GM21576 (cell line): ENCODE data around the gene HCAR2.
A peak's percentile ranks its signal among the peaks of the same experiment; 100 is the strongest.
"Not testable (repeated sequence)": the region's sequence is repeated elsewhere in the genome, so short reads cannot be mapped to it uniquely, and the experiment has no call there.

ENCODE experiments used
- ATAC-seq: cut with Tn5 transposase; IDR thresholded peaks from one replicate; pipeline ENCODE4 v1.9.1; 2021; ENCODE audit warnings: mild to moderate bottlenecking, moderate library complexity; ENCODE audit not compliant: unreplicated experiment

Gene HCAR2

DNA sequence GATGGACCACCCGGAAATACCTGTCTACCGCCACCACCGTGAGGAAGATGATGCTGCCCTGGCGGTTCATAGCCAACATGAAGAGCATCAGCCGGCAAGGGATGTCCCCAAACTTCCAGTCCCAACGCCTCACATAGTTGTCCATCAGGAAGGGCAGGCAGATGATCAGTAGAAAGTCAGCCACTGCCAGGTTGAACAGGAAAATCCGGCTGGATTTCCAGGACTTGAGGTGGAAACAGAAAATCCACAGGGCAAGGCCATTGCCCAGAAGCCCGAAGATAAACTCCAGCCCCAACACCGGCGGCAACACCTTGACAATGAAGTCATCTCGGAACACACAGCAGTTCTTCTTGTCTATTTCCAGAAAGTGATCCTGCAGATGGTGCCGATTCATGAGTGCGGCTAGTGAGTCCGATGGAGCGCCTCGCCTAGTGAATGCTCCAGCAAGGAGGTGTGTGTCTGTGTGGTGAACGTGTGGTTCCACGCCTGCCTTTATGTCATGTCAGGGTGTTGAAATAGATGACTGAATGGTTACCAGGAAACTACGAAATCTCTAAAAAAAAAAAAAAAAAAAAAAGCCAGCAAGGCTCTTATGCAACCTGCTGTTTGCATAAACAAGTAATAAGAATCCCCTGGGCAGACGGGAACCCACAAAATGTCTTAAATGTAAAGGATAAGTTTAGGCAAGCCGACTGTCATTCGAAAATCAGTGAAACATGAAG, at the start of gene HCAR2:
TSS of gene HCAR2 (minus strand) at position 468 of the 722 bp plus-strand sequence. CDS start at position 394, 74 bp downstream.
- not testable (repeated sequence) for ATAC-seq

DNA sequence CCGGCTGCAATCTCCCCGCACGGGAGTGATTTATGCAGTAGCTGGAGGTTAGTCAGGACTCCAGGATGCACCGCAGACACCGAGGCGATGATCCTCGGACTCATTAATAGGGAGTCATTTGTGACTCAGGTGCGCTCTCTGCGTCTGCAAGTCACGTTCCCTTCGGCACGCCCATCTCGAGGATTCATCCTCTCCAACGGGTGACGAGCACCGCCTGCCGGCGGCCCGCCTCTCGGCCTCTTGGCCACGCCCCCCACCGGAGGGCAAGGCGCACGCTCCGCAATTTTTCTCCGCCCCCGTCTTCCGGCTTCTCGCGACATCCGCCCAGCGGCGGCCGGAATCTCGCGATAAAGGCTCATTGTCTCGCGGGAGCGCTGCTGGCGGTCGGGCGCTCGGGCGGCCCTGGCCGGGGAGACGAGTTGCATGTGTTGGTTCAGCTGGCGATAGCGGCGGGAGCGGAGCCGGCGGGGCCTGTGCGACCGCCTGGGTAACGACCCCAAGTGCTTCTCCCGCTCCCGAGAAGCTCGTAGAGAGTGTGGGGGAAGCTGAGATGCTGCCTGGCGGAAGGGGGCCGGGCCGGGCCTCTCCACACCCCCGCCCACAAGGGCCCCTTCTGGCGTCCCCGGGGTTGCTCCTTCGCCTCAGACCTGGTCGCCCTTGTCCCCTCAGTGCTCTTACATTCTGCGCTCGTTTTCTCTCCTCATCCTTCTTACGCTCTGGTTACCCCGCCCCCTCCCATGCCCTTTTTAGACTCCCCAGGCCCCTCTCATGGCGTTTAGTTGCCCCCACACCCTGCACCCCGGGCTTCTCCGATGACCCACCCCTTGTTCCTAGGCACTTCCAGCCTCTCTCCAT, 49.5 kb upstream of the HCAR2 start, which contains the start of gene DENR:
TSS of gene DENR (plus strand) at position 361 of the 855 bp plus-strand sequence. CDS start 878 bp downstream, outside the sequence.
- peak; percentile 90 for ATAC-seq

DNA sequence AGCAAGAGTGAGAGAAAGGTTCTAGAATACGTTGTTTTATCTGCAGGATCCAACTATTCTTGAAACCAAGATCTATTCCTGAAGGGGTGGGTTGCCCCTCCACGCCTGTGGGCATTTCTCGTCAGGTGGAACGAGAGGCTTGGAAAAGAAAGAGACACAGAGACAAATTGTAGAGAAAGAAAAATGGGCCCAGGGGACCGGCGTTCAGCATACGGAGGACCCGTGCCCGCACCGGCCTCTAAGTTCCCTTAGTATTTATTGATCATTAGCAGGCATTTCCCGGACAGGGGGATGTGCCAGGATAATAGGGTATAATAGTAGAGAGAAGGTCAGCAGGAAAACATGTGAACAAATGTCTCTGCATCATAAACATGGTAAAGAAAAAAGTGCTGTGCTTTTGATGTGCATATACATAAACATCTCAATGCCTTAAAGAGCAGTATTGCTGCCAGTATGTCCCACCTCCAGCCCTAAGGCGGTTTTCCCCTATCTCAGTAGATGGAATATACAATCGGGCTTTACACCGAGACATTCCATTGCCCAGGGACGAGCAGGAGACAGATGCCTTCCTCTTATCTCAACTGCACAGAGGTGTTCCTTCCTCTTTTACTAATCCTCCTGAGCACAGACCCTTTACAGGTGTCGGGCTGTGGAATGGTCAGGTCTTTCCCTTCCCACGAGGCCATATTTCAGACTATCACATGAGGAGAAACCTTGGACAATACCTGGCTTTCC, 47.8 kb upstream of the HCAR2 start:
- ATAC-seq = not testable (repeated sequence)

DNA sequence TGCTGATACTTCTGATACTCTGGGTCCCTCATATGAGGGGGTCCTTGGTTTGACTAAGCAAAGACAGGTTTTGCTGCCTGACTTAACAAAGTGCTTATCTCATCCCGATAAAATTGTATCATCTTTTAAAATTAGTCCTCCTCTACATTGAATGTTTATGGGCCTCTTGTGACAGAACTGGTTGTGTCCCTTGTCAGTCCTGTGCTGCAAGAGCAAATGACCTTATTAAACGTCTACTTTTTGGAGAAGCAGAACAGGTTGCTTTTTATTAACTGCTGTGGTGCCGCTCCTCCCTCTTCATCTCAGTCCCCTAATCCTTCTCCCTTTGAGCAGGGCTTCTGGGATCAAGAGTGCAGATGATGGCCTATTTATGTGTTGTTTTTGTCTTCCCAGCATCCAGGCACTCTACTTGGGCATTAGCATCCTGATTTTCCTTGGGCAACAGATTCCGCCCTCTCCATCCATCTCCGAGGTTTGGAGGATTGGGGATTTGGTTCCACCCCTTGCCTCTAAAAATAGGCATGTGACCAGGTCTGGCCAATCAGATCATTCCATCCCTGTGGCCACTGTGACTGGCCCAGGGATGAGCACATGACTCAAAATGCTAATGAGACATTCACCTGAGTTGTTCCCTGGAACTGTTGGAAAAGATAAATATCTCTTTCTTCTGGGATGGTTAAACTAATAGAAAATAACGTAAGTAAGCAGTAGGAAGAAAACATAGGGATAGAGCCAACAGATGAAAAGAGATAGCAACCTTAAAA, 46.6 kb upstream of the HCAR2 start:
- no peak for ATAC-seq

DNA sequence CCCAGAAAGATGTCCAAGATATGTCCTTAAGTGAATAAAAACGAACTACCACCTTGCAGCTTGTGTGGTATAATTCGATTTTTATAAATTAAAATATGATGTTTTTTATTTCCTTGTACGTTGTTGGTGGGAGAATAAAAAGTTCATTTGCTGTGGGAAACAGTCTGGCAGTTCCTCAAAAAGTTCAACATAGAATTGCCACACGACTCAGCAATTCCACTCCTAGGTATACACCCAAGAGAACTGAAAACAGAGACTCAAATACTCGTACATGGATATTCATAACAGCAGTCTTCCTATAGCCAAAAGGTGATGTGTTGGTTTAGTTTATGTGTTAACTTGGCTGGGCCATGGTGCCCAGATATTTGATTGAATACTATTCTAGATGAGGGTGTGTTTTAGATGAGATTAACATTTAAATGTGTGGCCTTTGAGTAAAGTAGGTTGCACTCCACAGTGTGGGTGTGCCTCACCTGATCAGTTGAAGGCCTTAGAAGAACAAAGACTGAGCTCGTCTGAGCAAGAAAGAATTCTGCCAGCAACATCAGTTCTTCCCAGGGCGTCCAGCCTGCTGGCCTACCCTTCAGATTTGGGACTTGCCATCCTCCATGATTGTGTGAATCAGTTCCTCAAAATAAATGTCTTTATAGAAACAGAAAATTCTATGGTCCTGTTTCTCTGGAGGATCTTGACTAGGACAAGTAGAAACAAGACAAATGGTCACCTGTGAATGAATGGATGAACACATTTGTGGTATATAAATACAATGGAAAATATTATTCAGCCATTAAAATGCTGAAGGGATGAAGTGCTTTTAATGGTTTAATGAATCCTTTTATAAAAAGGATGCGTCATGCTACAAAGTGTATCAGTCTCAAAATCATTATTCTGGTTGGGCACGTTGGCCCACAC, 44.3 kb upstream of the HCAR2 start:
- no peak for ATAC-seq

DNA sequence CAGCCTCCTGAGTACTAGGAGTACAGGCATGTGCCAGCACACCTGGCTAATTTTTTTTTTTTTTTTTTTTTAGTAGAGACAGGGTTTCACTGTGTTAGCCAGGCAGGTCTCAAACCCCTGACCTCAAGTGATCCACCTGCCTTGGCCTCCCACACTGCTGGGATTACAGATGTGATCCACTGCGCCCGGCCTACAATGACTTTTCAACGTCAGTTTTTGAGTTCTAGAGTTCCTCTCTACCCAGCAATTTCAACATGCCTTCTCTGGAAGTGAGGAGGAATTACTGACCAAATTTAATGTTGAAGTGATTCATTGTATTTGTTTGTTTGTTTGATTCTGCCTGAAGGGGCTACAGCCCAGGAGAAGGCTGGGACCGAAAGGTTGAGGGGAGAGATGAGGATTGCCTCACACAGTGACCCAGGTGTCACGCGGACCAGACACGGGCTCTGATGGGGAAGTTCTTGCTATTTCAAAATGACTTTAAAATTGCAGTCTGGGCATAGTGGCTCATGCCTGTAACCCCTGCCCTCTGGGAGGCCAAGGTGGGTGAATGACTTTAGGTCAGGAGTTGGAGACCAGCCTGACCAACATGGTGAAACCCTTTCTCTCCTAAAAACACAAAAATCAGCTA, 40.9 kb upstream of the HCAR2 start:
- no peak for ATAC-seq

DNA sequence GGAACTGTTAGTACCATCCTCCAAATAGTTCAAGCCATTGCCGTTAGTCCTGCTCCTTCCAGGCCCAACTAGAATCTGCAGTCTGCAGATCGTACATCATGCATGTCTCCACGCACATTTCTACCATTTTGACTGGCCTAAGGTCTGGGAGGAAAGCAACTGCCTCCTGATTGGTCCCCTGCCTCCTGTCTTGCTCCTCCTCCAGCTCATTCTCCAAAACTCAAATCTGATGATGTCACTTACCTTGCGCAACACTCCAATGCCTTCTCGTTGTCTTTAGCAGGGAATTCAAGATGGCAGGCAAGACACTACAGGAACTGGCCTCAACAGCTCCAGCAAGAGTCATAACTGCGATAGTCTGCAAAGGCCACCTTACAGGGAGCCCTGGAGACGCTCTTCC, 37.2 kb upstream of the HCAR2 start:
- ATAC-seq = no peak

DNA sequence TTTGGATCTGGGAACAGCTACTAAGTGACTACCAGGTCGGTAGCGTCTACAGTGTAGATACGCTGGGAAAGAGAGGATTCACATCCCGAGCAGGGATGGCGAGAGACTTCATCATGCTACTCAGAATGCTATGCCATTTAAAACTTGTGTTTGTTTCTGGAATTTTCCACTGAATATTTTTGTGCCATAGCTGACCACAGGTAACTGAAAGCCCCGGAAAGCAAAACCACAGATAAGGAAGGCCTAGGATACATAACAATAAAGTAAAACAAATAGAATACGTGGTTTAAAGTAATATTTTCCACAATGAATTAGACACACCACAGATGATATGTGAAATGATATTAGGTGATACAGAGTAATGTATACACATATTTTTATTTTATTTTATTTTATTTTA, 35.4 kb upstream of the HCAR2 start:
- ATAC-seq = no peak

DNA sequence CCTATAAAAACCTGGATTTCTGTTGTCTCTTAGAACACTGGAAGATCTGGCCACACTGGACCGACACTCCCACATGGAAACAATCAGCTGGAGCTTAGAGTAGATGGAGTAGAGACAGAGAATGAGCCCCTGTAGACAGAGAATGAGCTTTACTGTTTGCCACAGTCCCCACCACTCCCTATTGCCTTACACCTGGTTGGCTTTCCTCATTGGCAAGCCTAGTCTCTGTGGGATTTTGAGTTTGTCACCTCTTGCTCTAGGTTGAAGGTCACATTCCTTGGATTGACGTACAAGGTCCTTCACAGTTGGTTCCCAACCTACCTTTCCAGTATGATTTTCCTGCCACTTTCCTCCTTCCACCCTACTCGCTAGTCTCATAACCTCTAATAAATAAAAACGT, 29.5 kb upstream of the HCAR2 start:
- no peak for ATAC-seq

DNA sequence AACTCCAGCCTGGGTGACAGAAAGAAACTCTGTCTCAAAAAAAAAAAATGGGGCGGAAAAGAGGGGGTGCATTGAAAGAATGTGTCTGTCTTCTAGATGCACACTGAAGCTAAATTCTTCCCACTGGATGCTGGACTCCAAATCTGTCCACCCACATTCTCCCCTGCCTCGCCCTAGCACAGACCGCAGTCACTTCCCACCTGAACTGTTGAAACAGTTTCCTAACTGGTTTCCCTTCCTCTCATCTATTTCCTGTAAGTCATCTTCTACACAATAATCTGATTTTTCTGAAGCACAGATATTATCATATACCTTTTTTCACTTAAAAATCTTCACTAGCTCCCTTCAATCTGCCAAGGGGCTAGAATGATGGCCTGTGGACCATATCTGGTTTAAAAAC, 29.0 kb upstream of the HCAR2 start:
- no peak for ATAC-seq

DNA sequence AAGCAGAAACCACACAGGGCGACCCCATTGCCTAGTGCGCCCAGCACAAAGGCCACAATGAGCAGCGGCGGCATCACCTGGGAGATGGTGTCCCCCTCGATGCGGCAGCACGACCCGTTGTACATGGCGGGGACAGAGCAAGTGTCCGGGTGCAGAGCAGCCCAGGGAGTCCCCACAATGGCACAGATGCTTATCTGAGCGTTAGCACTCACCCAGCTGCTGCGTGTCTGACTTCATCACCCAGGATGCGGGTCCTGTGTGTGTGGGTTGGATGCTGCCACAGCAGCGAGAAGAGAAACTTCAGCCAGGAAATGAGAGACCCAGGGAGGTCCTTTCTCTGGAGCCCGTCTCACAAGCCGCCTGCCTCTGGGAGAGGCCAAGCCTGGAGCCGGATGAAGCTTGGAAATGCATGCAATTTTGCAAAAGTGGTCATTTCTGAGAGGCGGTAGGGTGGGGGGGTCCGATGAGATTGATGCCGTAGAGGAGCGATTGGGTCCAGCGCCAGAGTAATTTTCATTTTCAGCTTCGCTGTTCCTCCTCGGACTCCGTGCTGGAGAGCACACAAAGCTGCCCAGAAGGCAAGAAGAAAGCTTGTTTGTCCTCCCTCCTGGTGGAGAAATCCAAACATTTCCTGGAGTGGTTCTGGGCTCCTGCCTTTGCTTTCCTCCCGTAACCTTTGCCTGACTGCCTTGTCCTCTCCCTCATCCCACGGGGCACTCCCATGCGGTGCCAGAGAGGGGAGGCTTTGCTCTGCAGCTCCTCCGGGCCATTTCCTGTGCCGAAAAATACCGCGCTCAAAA, 27.3 kb upstream of the HCAR2 start, which contains the start of gene HCAR1:
TSS of gene HCAR1 (minus strand) at position 630 of the 800 bp plus-strand sequence. CDS start at position 125, 505 bp downstream.
- ATAC-seq = no peak

DNA sequence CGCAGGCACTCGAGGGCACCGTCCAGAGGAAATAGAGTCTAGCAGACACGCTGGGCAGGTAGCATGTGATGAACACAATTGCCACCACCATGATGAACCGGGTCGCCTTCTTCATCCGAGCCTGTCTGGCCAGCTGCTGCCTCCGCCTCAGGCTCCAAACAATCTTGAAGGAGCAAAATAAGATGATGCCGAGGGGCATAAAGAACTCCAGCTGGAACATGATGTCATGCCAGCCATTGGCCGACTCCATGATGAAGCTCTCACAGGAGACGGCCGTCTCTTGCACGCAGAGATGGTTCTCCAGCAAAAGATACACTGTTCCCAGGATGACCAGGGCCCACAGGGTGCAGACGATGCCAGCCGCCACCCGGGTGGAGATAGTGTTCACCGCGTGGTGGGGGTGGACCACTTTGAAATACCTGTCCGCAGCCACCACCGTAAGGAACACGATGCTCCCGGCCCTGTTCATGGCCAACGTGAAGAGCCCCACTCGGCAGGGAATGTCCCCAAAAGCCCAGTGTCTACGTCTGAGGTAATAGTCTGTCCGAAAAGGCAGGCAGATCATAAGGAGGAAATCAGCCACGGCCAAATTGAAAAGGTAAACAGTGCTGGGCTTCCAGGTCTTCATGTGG, 26.5 kb upstream of the HCAR2 start:
- ATAC-seq = no peak

DNA sequence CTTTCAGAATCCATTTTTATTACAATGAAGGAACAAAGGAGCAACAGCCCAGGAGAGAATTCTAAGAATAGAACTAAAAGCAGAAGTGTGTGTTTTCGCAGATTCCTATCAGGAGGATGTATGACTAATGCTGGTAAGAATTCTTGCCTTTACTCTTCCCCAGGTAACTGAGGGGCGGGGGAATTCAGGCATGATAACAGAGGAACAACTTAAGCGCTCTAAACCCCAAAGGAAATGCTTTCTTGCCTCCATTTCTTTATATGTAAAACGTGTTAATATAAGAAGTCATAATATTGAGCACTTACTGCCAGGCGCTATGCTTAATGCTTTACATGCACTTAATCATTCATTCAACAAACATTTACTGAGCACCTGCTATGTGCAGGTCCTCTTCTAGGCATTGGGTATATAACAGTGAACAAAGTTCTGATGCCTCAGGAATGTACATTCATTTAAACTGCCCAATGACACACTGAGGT, 23.0 kb upstream of the HCAR2 start:
- ATAC-seq = no peak

DNA sequence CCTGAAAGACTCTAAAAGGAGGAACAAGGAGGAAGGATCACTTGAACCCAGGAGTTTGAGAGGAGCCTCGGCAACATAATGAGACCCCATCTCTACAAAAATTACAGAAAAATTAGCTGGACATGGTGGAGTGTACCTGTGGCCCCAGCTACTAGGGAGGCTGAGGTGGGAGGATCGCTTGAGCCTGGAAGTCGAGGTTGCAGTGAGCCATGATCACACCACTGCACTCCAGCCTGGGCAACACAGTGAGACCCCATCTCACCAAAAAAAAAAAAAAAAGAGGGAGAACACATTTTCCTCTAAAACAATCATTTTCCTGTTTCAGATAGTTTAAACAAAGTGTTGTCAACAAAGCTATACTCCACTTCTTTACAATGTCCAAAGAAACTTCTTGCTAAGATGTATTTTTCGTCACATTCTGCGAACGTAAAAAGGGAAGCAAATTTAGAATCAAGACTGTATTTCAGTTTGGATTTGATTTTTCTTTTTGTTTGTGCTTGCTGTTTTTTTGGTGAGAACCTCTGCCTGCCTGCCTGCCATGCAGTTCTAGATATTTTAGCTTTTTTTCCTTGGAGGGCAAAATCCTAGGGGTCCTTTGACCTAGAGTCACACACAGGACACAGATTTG, 22.4 kb upstream of the HCAR2 start:
- ATAC-seq = no peak

DNA sequence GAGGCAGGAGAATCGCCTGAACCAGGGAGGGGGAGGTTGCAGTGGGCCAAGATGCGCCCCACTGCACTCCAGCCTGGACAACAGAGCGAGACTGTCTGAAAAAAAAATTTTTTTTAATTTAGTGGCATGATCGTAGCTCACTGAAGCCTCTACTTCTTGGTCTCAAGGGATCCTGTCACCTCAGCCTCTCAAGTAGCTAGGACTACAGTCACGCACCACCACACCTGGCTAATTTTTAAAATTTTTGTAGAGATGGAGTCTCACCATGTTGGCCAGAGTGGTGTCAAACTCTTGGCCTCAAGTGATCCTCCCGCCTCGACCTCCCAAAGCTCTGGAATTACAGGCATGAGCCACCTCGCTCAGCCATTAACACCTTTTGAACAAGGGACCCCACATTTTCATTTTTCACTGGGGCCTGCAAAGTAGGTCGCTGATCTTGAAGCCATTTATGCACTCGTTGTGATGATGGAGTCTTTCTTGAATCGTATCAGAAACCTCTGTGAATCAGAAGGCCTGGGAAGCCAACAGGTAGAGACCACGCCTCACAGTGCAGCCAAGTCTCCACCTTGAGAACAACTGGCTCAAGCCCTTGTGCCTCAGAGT, 21.6 kb upstream of the HCAR2 start:
- no peak for ATAC-seq

DNA sequence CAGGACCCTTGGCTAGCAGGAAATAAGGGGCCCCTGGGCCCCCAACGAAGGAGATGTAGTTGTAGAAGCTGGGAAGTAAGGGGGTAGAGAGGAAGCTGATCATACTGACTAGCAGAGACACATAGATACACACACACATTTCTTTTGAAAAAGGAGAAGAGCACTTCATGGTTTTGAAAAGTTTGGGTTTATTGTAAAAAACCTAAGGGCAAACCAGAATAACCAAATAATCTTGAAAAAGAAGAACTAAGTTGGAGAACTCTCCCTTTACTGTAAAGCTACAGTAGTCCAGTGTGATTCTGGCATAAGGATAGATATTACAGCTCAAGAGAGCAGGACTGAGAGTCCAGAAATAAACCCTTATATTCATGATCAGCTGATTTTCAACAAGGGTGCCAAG, 19.2 kb upstream of the HCAR2 start:
- no peak for ATAC-seq
